ENCODE results near the gene LRRN3.

DNA sequence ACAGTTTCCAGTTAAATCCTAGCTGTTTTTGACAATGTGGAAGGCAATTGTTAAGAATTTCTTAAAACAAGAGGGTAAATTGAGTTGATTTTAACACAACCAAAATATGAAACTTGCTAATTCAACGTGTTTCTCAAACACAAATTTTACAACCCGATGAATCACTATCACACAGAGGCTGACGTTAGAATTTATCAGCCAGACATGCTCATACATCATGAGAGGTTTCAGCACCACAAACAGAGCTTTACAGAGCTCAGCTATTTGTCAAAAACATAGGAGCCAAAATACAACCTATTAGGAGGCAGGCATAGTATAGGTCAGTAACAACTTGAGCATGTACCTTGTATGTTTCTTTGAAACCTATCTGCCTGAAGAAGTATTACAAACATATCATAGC, 36.1 kb downstream of the LRRN3 start:
- TF ChIP-seq EZH2 (optimal IDR thresholded peaks at IDR 0.05; ENCODE audit: low read depth, low read length) (no peak), EZH2phosphoT487 (IDR thresholded peaks at IDR 0.05; ENCODE audit: low read length) (no peak), CTCF (IDR thresholded peaks at IDR 0.05; ENCODE audit: low read length) (no peak)
